Measurements from ENCODE around the gene SPEN. TPM values are rescaled to one million over a fixed set of nuclear protein-coding genes. Genes with fewer than 3 reads are reported as not detected.
A peak's percentile ranks its signal among the peaks of the same experiment; 100 is the strongest.

Gene SPEN
- polyA plus RNA-seq, 1 of the 3 experiments (the other 2 are of a cell fraction): 6.1 TPM

DNA sequence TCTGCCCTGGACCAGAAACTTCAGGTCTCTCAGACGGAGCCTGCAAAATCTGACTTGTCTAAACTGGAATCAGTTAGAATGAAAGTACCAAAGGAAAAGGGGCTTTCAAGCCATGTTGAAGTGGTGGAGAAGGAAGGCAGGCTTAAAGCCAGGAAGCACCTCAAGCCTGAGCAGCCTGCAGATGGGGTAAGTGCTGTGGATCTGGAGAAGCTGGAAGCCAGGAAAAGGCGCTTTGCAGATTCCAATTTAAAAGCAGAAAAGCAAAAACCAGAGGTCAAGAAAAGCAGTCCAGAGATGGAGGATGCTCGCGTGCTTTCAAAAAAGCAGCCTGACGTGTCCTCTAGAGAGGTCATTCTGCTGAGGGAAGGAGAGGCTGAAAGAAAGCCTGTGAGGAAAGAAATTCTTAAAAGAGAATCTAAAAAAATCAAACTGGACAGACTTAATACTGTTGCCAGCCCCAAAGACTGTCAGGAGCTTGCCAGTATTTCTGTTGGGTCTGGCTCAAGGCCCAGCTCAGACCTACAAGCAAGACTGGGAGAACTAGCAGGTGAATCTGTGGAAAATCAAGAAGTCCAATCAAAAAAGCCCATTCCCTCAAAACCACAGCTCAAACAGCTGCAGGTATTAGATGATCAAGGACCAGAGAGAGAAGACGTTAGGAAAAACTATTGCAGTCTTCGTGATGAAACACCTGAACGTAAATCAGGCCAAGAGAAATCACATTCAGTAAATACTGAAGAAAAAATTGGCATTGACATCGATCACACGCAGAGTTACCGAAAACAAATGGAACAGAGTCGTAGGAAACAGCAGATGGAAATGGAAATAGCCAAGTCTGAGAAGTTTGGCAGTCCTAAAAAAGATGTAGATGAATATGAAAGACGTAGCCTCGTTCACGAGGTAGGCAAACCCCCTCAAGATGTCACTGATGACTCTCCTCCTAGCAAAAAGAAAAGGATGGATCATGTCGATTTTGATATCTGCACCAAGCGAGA lies 81.8 kb downstream of the SPEN start (continued):
- TF ChIP-seq FOXJ3 (CRISPR knock-in tag; IDR thresholded peaks at IDR 0.05): no peak
- no peak for TF ChIP-seq EP300 (IDR thresholded peaks at IDR 0.05; ENCODE audit: borderline replicate concordance in 1 of 2, low read depth in 1 of 2, low read length in 1 of 2)
- no peak for TF ChIP-seq MXI1 (IDR thresholded peaks at IDR 0.05; ENCODE audit: low read depth, low read length)
- no peak for TF ChIP-seq FOSL2 (IDR thresholded peaks at IDR 0.05; ENCODE audit: borderline replicate concordance, low read depth)
- no peak for TF ChIP-seq FOXM1 (IDR thresholded peaks at IDR 0.05; ENCODE audit: low read depth)
- TF ChIP-seq EZH2phosphoT487 (IDR thresholded peaks at IDR 0.05; ENCODE audit: borderline replicate concordance, low read depth): no peak
- TF ChIP-seq GATA2 (CRISPR knock-in tag; IDR thresholded peaks at IDR 0.05): no peak
- no peak for TF ChIP-seq MEF2A (IDR thresholded peaks at IDR 0.05; ENCODE audit: borderline replicate concordance, low read depth)
- no peak for TF ChIP-seq TAF1 (IDR thresholded peaks at IDR 0.05; ENCODE audit: borderline replicate concordance, low read depth, low read length)

DNA sequence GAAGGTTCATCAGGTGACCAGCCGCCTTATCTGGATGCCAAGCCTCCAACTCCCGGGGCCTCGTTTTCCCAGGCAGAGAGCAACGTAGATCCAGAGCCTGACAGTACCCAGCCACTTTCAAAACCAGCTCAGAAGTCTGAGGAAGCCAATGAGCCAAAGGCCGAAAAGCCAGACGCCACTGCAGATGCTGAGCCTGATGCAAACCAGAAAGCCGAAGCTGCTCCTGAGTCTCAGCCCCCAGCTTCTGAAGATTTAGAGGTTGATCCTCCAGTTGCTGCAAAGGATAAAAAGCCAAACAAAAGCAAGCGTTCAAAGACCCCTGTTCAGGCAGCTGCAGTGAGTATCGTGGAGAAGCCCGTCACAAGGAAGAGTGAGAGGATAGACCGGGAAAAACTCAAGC lies 83.9 kb downstream of the SPEN start:
- peak overlapping the region in 1 of 2 experiments; percentile 43; a peak in 1 of 4 replicates for H3K27ac ChIP-seq (ENCODE audit: low read depth in 2 of 2, low read length in 1 of 2)
- no peak overlapping the region for H3K4me3 ChIP-seq (ENCODE audit: low read depth in 2 of 2, low read length in 1 of 2)
- no peak for DNase-seq
- H3K36me3 ChIP-seq (replicated peaks in 1 of 2; ENCODE audit: control insufficient read depth in 1 of 2, insufficient read depth in 2 of 2, low read length in 1 of 2): peaks cover 52 to 82% of the 10 kb centered on the region in 2 experiments
- H3K79me2 ChIP-seq (ENCODE audit: insufficient read depth): peaks cover 35% of the 10 kb centered on the region; the same call in 1 of the 2 replicates
- H3K4me2 ChIP-seq: no peak overlapping the region
- H3K4me1 ChIP-seq (ENCODE audit: control insufficient read depth in 1 of 2, insufficient read depth in 2 of 2, low read depth in 1 of 2, low read length in 1 of 2): peaks cover 0 to 3% of the 10 kb centered on the region in 2 experiments; a peak in 1 of 4 replicates
- no peaks in the 10 kb centered on the region for H4K20me1 ChIP-seq (ENCODE audit: insufficient read depth)
- CTCF ChIA-PET: interaction anchor here (0.6 to 1.2 kb wide), 3 partner anchors 12 to 180 kb away, joined by 3 read pairs; no protein-coding TSS in a partner anchor
- no peaks in the 10 kb centered on the region for H3K27me3 ChIP-seq (ENCODE audit: insufficient read depth)
- H3K9ac ChIP-seq: no peak overlapping the region
- WGBS (ENCODE audit: low lambda C conversion rate): 98% methylated on average over 7 of the region's 11 CpGs
- no peaks in the 10 kb centered on the region for H3K9me2 ChIP-seq
- POLR2A ChIA-PET: no interaction called here
- H3K9me3 ChIP-seq: no peaks in the 10 kb centered on the region
- no peak overlapping the region for H2AFZ ChIP-seq (ENCODE audit: low read depth)
- H3F3A ChIP-seq (replicated peaks; ENCODE audit: insufficient read depth): no peaks in the 10 kb centered on the region
- TF ChIP-seq, protein P1, sequence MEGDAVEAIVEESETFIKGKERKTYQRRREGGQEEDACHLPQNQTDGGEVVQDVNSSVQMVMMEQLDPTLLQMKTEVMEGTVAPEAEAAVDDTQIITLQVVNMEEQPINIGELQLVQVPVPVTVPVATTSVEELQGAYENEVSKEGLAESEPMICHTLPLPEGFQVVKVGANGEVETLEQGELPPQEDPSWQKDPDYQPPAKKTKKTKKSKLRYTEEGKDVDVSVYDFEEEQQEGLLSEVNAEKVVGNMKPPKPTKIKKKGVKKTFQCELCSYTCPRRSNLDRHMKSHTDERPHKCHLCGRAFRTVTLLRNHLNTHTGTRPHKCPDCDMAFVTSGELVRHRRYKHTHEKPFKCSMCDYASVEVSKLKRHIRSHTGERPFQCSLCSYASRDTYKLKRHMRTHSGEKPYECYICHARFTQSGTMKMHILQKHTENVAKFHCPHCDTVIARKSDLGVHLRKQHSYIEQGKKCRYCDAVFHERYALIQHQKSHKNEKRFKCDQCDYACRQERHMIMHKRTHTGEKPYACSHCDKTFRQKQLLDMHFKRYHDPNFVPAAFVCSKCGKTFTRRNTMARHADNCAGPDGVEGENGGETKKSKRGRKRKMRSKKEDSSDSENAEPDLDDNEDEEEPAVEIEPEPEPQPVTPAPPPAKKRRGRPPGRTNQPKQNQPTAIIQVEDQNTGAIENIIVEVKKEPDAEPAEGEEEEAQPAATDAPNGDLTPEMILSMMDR (IDR thresholded peaks at IDR 0.05): no peak
- TF ChIP-seq, protein P2, sequence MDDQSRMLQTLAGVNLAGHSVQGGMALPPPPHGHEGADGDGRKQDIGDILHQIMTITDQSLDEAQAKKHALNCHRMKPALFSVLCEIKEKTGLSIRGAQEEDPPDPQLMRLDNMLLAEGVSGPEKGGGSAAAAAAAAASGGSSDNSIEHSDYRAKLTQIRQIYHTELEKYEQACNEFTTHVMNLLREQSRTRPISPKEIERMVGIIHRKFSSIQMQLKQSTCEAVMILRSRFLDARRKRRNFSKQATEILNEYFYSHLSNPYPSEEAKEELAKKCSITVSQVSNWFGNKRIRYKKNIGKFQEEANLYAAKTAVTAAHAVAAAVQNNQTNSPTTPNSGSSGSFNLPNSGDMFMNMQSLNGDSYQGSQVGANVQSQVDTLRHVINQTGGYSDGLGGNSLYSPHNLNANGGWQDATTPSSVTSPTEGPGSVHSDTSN (IDR thresholded peaks at IDR 0.05): no peak
- TF ChIP-seq SMC3 (IDR thresholded peaks at IDR 0.05; ENCODE audit: low read depth, low read length) (no peak), POLR2AphosphoS5 (IDR thresholded peaks at IDR 0.05; ENCODE audit: low read depth, low read length) (no peak), CHD2 (IDR thresholded peaks at IDR 0.05; ENCODE audit: low read length, partially characterized antibody) (no peak), TEAD4 (IDR thresholded peaks at IDR 0.05; ENCODE audit: borderline replicate concordance, insufficient read depth) (no peak), EP300 (IDR thresholded peaks at IDR 0.05; ENCODE audit: borderline replicate concordance in 1 of 2, low read depth in 1 of 2, low read length in 1 of 2) (no peak), FOXM1 (IDR thresholded peaks at IDR 0.05; ENCODE audit: low read depth) (no peak), RAD21 (IDR thresholded peaks at IDR 0.05; ENCODE audit: low read length) (no peak), RXRA (IDR thresholded peaks at IDR 0.05; ENCODE audit: borderline replicate concordance, low read depth) (no peak), SIN3A (IDR thresholded peaks at IDR 0.05; ENCODE audit: borderline replicate concordance, low read depth, low read length) (no peak), GATA2 (CRISPR knock-in tag; IDR thresholded peaks at IDR 0.05) (no peak), RFX5 (IDR thresholded peaks at IDR 0.05; ENCODE audit: low read length) (no peak)
- TF ChIP-seq, protein P3, sequence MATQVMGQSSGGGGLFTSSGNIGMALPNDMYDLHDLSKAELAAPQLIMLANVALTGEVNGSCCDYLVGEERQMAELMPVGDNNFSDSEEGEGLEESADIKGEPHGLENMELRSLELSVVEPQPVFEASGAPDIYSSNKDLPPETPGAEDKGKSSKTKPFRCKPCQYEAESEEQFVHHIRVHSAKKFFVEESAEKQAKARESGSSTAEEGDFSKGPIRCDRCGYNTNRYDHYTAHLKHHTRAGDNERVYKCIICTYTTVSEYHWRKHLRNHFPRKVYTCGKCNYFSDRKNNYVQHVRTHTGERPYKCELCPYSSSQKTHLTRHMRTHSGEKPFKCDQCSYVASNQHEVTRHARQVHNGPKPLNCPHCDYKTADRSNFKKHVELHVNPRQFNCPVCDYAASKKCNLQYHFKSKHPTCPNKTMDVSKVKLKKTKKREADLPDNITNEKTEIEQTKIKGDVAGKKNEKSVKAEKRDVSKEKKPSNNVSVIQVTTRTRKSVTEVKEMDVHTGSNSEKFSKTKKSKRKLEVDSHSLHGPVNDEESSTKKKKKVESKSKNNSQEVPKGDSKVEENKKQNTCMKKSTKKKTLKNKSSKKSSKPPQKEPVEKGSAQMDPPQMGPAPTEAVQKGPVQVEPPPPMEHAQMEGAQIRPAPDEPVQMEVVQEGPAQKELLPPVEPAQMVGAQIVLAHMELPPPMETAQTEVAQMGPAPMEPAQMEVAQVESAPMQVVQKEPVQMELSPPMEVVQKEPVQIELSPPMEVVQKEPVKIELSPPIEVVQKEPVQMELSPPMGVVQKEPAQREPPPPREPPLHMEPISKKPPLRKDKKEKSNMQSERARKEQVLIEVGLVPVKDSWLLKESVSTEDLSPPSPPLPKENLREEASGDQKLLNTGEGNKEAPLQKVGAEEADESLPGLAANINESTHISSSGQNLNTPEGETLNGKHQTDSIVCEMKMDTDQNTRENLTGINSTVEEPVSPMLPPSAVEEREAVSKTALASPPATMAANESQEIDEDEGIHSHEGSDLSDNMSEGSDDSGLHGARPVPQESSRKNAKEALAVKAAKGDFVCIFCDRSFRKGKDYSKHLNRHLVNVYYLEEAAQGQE (IDR thresholded peaks at IDR 0.05; ENCODE audit: low read depth, low read length): no peak
- TF ChIP-seq, protein P4, sequence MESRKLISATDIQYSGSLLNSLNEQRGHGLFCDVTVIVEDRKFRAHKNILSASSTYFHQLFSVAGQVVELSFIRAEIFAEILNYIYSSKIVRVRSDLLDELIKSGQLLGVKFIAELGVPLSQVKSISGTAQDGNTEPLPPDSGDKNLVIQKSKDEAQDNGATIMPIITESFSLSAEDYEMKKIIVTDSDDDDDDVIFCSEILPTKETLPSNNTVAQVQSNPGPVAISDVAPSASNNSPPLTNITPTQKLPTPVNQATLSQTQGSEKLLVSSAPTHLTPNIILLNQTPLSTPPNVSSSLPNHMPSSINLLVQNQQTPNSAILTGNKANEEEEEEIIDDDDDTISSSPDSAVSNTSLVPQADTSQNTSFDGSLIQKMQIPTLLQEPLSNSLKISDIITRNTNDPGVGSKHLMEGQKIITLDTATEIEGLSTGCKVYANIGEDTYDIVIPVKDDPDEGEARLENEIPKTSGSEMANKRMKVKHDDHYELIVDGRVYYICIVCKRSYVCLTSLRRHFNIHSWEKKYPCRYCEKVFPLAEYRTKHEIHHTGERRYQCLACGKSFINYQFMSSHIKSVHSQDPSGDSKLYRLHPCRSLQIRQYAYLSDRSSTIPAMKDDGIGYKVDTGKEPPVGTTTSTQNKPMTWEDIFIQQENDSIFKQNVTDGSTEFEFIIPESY (IDR thresholded peaks at IDR 0.05; ENCODE audit: borderline replicate concordance, low read depth): no peak
